Tibial nerve (tissue), 4 donors: ENCODE measurements around the gene HAP1.

Experiments used
- CTCF ChIP-seq, 5 experiments: fragments of 200-600 bp in 3 of 5; fragments of 450-650 bp in 2 of 5; sonication (generic) in 3 of 5; IDR thresholded peaks; one replicate each; pipeline ENCODE4 v1.5.1; 2016 to 2019; ENCODE audit warnings: antibody characterized with exemption in 5 of 5, mild to moderate bottlenecking in 3 of 5, moderate library complexity in 2 of 5
- EP300 ChIP-seq, 2 donors: sonication (generic); formaldehyde crosslinking; IDR thresholded peaks; one replicate each; pipeline ENCODE4 v1.6.1; 2017; ENCODE audit warnings: antibody characterized with exemption in 2 of 2, mild to moderate bottlenecking in 1 of 2
- POLR2A ChIP-seq, 2 donors: fragments of 450-650 bp; IDR thresholded peaks; one replicate each; pipeline ENCODE4 v1.6.1; 2017; ENCODE audit warnings: antibody characterized with exemption in 2 of 2, mild to moderate bottlenecking in 2 of 2, moderate library complexity in 2 of 2

- TF ChIP-seq CTCF (IDR thresholded peaks at IDR 0.05) (peak in 2 of 5 experiments; percentile 5 to 17), EP300 (IDR thresholded peaks at IDR 0.05) (peak in 1 of 2 donors; percentile 43), POLR2A (IDR thresholded peaks at IDR 0.05) (no peak)
Measured at GRCh38 chr17:41678907-41679739, 55.3 kb downstream of the HAP1 start.
